OCI-LY7 (cell line): ENCODE data around the gene TRAF4. TPM values are rescaled to one million over a fixed set of nuclear protein-coding genes. Genes with fewer than 3 reads are reported as not detected.
A peak's percentile ranks its signal among the peaks of the same experiment; 100 is the strongest.

Experiments used
- BruUV-seq: library from RNA; stranded (reverse); fragments of 400-500 nt; replicated peaks from 2 replicates; lab custom pipeline; 2021; lab: Mats Ljungman, UMichigan
- CTCF ChIA-PET: fragments of 300-600 bp; sonication (Branson Sonifier 250); formaldehyde crosslinking; loops from one replicate; lab custom pipeline; 2022; ENCODE audit warnings: antibody characterized with exemption; ENCODE audit not compliant: unreplicated experiment; lab: Charles Lee
- POLR2A ChIA-PET: fragments of 300-600 bp; sonication (Branson Sonifier 250); formaldehyde crosslinking; loops from one replicate; lab custom pipeline; 2022; ENCODE audit warnings: antibody characterized with exemption; lab: Charles Lee
- DNase-seq: peaks from one replicate; pipeline ENCODE4 v3.0.0-alpha.2; 2015; ENCODE audit warnings: low spot score
- H2AFZ ChIP-seq: fragments of 200-600 bp; sonication (generic), shearing (Covaris generic); 2 replicates; pipeline ENCODE4 v1.6.1; 2014; ENCODE audit warnings: mild to moderate bottlenecking, antibody characterized with exemption, low read length, moderate library complexity
- H3K27ac ChIP-seq: fragments of 200-600 bp; sonication (generic); 2 replicates; pipeline ENCODE4 v1.5.1; 2014; ENCODE audit warnings: mixed run types, low read depth, mild to moderate bottlenecking, moderate library complexity, low read length, inconsistent platforms; ENCODE audit not compliant: poor library complexity, severe bottlenecking
- H3K36me3 ChIP-seq: fragments of 200-600 bp; sonication (generic); 2 replicates; pipeline ENCODE4 v1.6.1; 2014; ENCODE audit warnings: mild to moderate bottlenecking, antibody characterized with exemption, low read length, moderate library complexity, mixed read lengths; ENCODE audit not compliant: insufficient read depth
- H3K4me1 ChIP-seq: fragments of 200-600 bp; sonication (generic); 2 replicates; pipeline ENCODE4 v1.5.1; 2014; ENCODE audit warnings: mild to moderate bottlenecking, low read length; ENCODE audit not compliant: insufficient read depth, poor library complexity, severe bottlenecking
- H3K4me2 ChIP-seq: fragments of 200-600 bp; sonication (generic); 2 replicates; pipeline ENCODE4 v1.6.1; 2014; ENCODE audit warnings: mild to moderate bottlenecking, low read length
- H3K4me3 ChIP-seq: fragments of 200-600 bp; sonication (generic); 2 replicates; pipeline ENCODE4 v1.5.1; 2014; ENCODE audit warnings: mild to moderate bottlenecking, low read depth, low read length; ENCODE audit not compliant: poor library complexity, severe bottlenecking
- H3K79me2 ChIP-seq: fragments of 200-600 bp; sonication (generic); 2 replicates; pipeline ENCODE4 v1.6.1; 2016; ENCODE audit warnings: low read depth, mild to moderate bottlenecking, low read length, moderate library complexity, mixed read lengths; ENCODE audit not compliant: insufficient read depth
- H3K9me2 ChIP-seq: fragments of 200-600 bp; sonication (generic); 2 replicates; pipeline ENCODE4 v1.6.1; 2016; ENCODE audit warnings: mild to moderate bottlenecking, low read length, mixed read lengths; ENCODE audit not compliant: insufficient read depth
- H3K9me3 ChIP-seq: fragments of 200-600 bp; sonication (generic); 2 replicates; pipeline ENCODE4 v1.6.1; 2014; ENCODE audit warnings: mild to moderate bottlenecking, mixed run types, low read length, mixed read lengths
- H4K20me1 ChIP-seq: fragments of 200-600 bp; sonication (generic); 2 replicates; pipeline ENCODE4 v1.6.1; 2014; ENCODE audit warnings: mild to moderate bottlenecking, antibody characterized with exemption, low read length, moderate library complexity, mixed read lengths; ENCODE audit not compliant: insufficient read depth
- CTCF ChIP-seq: fragments of 200-600 bp; sonication (generic); conservative IDR thresholded peaks from 2 replicates; pipeline ENCODE4 v1.5.1; 2014; ENCODE audit warnings: mild to moderate bottlenecking, antibody characterized with exemption, low read length, moderate library complexity, mixed read lengths
- EZH2phosphoT487 ChIP-seq: fragments of 200-600 bp; sonication (generic); IDR thresholded peaks from 2 replicates; pipeline ENCODE4 v1.6.1; 2018; ENCODE audit warnings: low read depth, borderline replicate concordance, mild to moderate bottlenecking, mixed run types, antibody characterized with exemption, low read length, moderate library complexity, mixed read lengths
- intact Hi-C: fragments of 100-400 bp; cut with micrococcal nuclease; formaldehyde crosslinking; loops from one replicate; pipeline ENCODE4 v1.10.0; 2022; ENCODE audit not compliant: unreplicated experiment
- total RNA-seq, 2 experiments: library from RNA; depleted of rRNA in 1 of 2; stranded (reverse); fragments of >200 nt in 1 of 2; shearing (Covaris generic) in 1 of 2; gene quantifications; 2 replicates each; pipeline ENCODE4 v1.2.3, GENCODE V29; 2014 to 2022

The TRAF4 gene
- total RNA-seq, 2 experiments from 2014 or later: 105 to 123 TPM

GRCh38 chr17:28746611-28747050, 2.8 kb downstream of the TRAF4 start:
- Histone ChIP-seq H3K4me3 (peak overlapping the region; percentile 98), H2AFZ (no peak overlapping the region), H3K4me1 (peaks cover 55% of the 10 kb centered on the region), H3K36me3 (peaks cover 72% of the 10 kb centered on the region), H3K27ac (peak overlapping the region; percentile 95), H3K79me2 (peaks cover 39% of the 10 kb centered on the region), H4K20me1 (peaks cover 30% of the 10 kb centered on the region), H3K9me3 (no peaks in the 10 kb centered on the region), H3K9me2 (no peaks in the 10 kb centered on the region), H3K4me2 (peak overlapping the region; percentile 96)
- ChIA-PET POLR2A (interaction anchor here (1.6 to 1.7 kb wide), 2 partner anchors 19 to 27 kb away, joined by 4 to 12 read pairs; partner anchors contain the start of gene RPL23A), CTCF (interaction anchor here (0.5 to 3.5 kb wide), 2 partner anchors 20 to 132 kb away, joined by 3 to 18 read pairs; partner anchors contain the start of gene TLCD1)
- no peak for DNase-seq
- intact Hi-C loops: no loop called here
- no peak for TF ChIP-seq EZH2phosphoT487
- no peak for TF ChIP-seq CTCF
- BruUV-seq: no TSS peak

GRCh38 chr17:28747051-28747691, 3.4 kb downstream of the TRAF4 start:
- H2AFZ ChIP-seq: no peak overlapping the region
- intact Hi-C loops: no loop called here
- H3K4me3 ChIP-seq: peak overlapping the region; percentile 98
- H3K4me1 ChIP-seq: peaks cover 49% of the 10 kb centered on the region
- no peak for DNase-seq
- TF ChIP-seq CTCF (no peak), EZH2phosphoT487 (no peak)
- peaks cover 78% of the 10 kb centered on the region for H3K36me3 ChIP-seq
- H3K79me2 ChIP-seq: peaks cover 39% of the 10 kb centered on the region
- H3K27ac ChIP-seq: peak overlapping the region; percentile 95
- CTCF ChIA-PET: interaction anchor here (3.5 kb wide), 1 partner anchor 20 kb away, joined by 18 read pairs; the partner anchor contains the start of gene TLCD1
- no TSS peak for BruUV-seq
- POLR2A ChIA-PET: interaction anchor here (1.6 kb wide), 1 partner anchor 19 kb away, joined by 12 read pairs; no protein-coding TSS in a partner anchor
- peak overlapping the region; percentile 96 for H3K4me2 ChIP-seq
- H3K9me3 ChIP-seq: no peaks in the 10 kb centered on the region
- H4K20me1 ChIP-seq: peaks cover 30% of the 10 kb centered on the region
- no peaks in the 10 kb centered on the region for H3K9me2 ChIP-seq
